Stimulated activated naive CD8-positive, alpha-beta T cell treated with anti-CD3 and anti-CD28 coated beads, Interleukin-15, amount 100 ng/mL, for 72 hours (primary cell): Measurements from ENCODE around the gene UGCG.

Experiments used
- ATAC-seq: fragments of 150-1000 bp; cut with Tn5 transposase; 2 replicates; pipeline ENCODE4 v1.10.0; 2021; ENCODE audit warnings: mild to moderate bottlenecking, moderate library complexity
- DNase-seq, 2 donors: peaks; one replicate each; pipeline ENCODE4 v3.0.0; 2021 to 2022
- H3K27ac Mint-ChIP-seq, 2 donors: one replicate each; pipeline ENCODE4 v1.8.0; 2022; ENCODE audit warnings: mild to moderate bottlenecking in 2 of 2, mixed read lengths in 2 of 2, moderate library complexity in 2 of 2
- H3K27me3 Mint-ChIP-seq: one replicate; pipeline ENCODE4 v1.8.0; 2022; ENCODE audit warnings: mixed read lengths
- H3K4me1 Mint-ChIP-seq: one replicate; pipeline ENCODE4 v1.8.0; 2022; ENCODE audit warnings: mild to moderate bottlenecking, mixed read lengths
- H3K4me3 Mint-ChIP-seq, 2 donors: one replicate each; pipeline ENCODE4 v1.8.0; 2022; ENCODE audit warnings: mild to moderate bottlenecking in 2 of 2, mixed read lengths in 2 of 2, moderate library complexity in 1 of 2
- H3K9me3 Mint-ChIP-seq, 2 donors: one replicate each; pipeline ENCODE4 v1.8.0; 2022; ENCODE audit warnings: mixed read lengths in 2 of 2

UGCG gene

GRCh38 chr9:111895996-111896941 is at the start of gene UGCG:
Gene UGCG, plus strand, starts transcription at chr9:111896814. Its CDS starts 402 bp downstream, at chr9:111897216.
- Mint-ChIP-seq H3K27me3 (no peaks in the 10 kb centered on the region), H3K4me3 (peak within 1 kb of the TSS; percentile 91 to 99), H3K9me3 (no peaks in the 10 kb centered on the region), H3K4me1 (peaks cover 15% of the 10 kb centered on the region), H3K27ac (peak within 1 kb of the TSS; percentile 71 to 92)
- ATAC-seq (peak; percentile 95), DNase-seq (peak; percentile 87 to 93)

GRCh38 chr9:111851553-111851952 is 45.1 kb upstream of the UGCG start:
- Mint-ChIP-seq H3K4me1 (no peaks in the 10 kb centered on the region), H3K27me3 (no peaks in the 10 kb centered on the region), H3K27ac (no peak overlapping the region), H3K9me3 (no peaks in the 10 kb centered on the region), H3K4me3 (no peak overlapping the region)
- DNase-seq: no peak
- no peak for ATAC-seq

GRCh38 chr9:111852291-111852690 is 44.3 kb upstream of the UGCG start:
- no peaks in the 10 kb centered on the region for H3K4me1 Mint-ChIP-seq
- DNase-seq: no peak
- no peaks in the 10 kb centered on the region for H3K27me3 Mint-ChIP-seq
- H3K4me3 Mint-ChIP-seq: no peak overlapping the region
- H3K9me3 Mint-ChIP-seq: no peaks in the 10 kb centered on the region
- ATAC-seq: no peak
- H3K27ac Mint-ChIP-seq: no peak overlapping the region

GRCh38 chr9:111853450-111853827 is 43.2 kb upstream of the UGCG start:
- no peak overlapping the region for H3K27ac Mint-ChIP-seq
- H3K27me3 Mint-ChIP-seq: no peaks in the 10 kb centered on the region

GRCh38 chr9:111854799-111855198 is 41.8 kb upstream of the UGCG start:
- H3K4me1 Mint-ChIP-seq: no peaks in the 10 kb centered on the region
- H3K4me3 Mint-ChIP-seq: no peak overlapping the region
- no peak overlapping the region for H3K27ac Mint-ChIP-seq
- ATAC-seq (no peak), DNase-seq (no peak)
- H3K27me3 Mint-ChIP-seq: no peaks in the 10 kb centered on the region
- H3K9me3 Mint-ChIP-seq: no peaks in the 10 kb centered on the region

More at GRCh38 chr9:111853450-111853827, 43.2 kb upstream of the UGCG start:
- DNase-seq (no peak), ATAC-seq (no peak)
- no peaks in the 10 kb centered on the region for H3K4me1 Mint-ChIP-seq
- no peak overlapping the region for H3K4me3 Mint-ChIP-seq
- no peaks in the 10 kb centered on the region for H3K9me3 Mint-ChIP-seq

GRCh38 chr9:111857555-111858211 is 38.9 kb upstream of the UGCG start:
- Mint-ChIP-seq H3K27me3 (no peaks in the 10 kb centered on the region), H3K4me3 (no peak overlapping the region), H3K9me3 (peaks cover 0 to under 1% of the 10 kb centered on the region in 2 donors), H3K27ac (peak overlapping the region in 1 of 2 donors; percentile 52), H3K4me1 (no peaks in the 10 kb centered on the region)
- no peak for ATAC-seq
- DNase-seq: no peak

- no peak for DNase-seq
- H3K4me1 Mint-ChIP-seq: no peaks in the 10 kb centered on the region
These were observed 36.2 kb upstream of the UGCG start for GRCh38 chr9:111860443-111860842.

GRCh38 chr9:111863636-111864035 is 33.0 kb upstream of the UGCG start:
- no peaks in the 10 kb centered on the region for H3K27me3 Mint-ChIP-seq
- no peak overlapping the region for H3K27ac Mint-ChIP-seq
- H3K4me3 Mint-ChIP-seq: no peak overlapping the region
- no peak for DNase-seq
- H3K4me1 Mint-ChIP-seq: no peaks in the 10 kb centered on the region
- no peak for ATAC-seq
- H3K9me3 Mint-ChIP-seq: peaks cover 0 to 18% of the 10 kb centered on the region in 2 donors

More at GRCh38 chr9:111860443-111860842, 36.2 kb upstream of the UGCG start:
- ATAC-seq: no peak
- Mint-ChIP-seq H3K27me3 (no peaks in the 10 kb centered on the region), H3K27ac (no peak overlapping the region), H3K9me3 (peaks cover 0 to 11% of the 10 kb centered on the region in 2 donors), H3K4me3 (no peak overlapping the region)

- H3K4me1 Mint-ChIP-seq: peaks cover 14% of the 10 kb centered on the region
- no peak overlapping the region for H3K27ac Mint-ChIP-seq
- peaks cover 0 to 18% of the 10 kb centered on the region in 2 donors for H3K9me3 Mint-ChIP-seq
- no peak for DNase-seq
- no peak for ATAC-seq
- no peak overlapping the region for H3K4me3 Mint-ChIP-seq
- no peaks in the 10 kb centered on the region for H3K27me3 Mint-ChIP-seq
These were observed 29.6 kb upstream of the UGCG start for GRCh38 chr9:111866976-111867375.

- Mint-ChIP-seq H3K27ac (no peak overlapping the region), H3K9me3 (peaks cover 0 to 10% of the 10 kb centered on the region in 2 donors), H3K4me1 (peaks cover 14% of the 10 kb centered on the region), H3K4me3 (no peak overlapping the region), H3K27me3 (no peaks in the 10 kb centered on the region)
- ATAC-seq (no peak), DNase-seq (no peak)
These were observed 28.1 kb upstream of the UGCG start for GRCh38 chr9:111868475-111868874.

GRCh38 chr9:111870774-111871498 is 25.7 kb upstream of the UGCG start:
- DNase-seq: peak; percentile 23 to 54
- Mint-ChIP-seq H3K9me3 (peaks cover 0 to 8% of the 10 kb centered on the region in 2 donors), H3K27me3 (no peaks in the 10 kb centered on the region), H3K4me1 (peaks cover 14% of the 10 kb centered on the region), H3K27ac (no peak overlapping the region), H3K4me3 (no peak overlapping the region)
- ATAC-seq: peak; percentile 96

- Mint-ChIP-seq H3K27me3 (peaks cover 1% of the 10 kb centered on the region), H3K4me3 (no peak overlapping the region), H3K27ac (no peak overlapping the region), H3K9me3 (peaks cover 0 to 8% of the 10 kb centered on the region in 2 donors), H3K4me1 (peaks cover 14% of the 10 kb centered on the region)
- DNase-seq (no peak), ATAC-seq (no peak)
These were observed 25.1 kb upstream of the UGCG start for GRCh38 chr9:111871499-111871855.

GRCh38 chr9:111872886-111873285 is 23.7 kb upstream of the UGCG start:
- Mint-ChIP-seq H3K4me3 (no peak overlapping the region), H3K27ac (no peak overlapping the region), H3K4me1 (peaks cover 14% of the 10 kb centered on the region), H3K9me3 (no peaks in the 10 kb centered on the region), H3K27me3 (peaks cover 8% of the 10 kb centered on the region)
- DNase-seq (no peak), ATAC-seq (no peak)

GRCh38 chr9:111873901-111874300 is 22.7 kb upstream of the UGCG start:
- no peaks in the 10 kb centered on the region for H3K9me3 Mint-ChIP-seq
- DNase-seq (no peak), ATAC-seq (no peak)
- no peak overlapping the region for H3K27ac Mint-ChIP-seq
- H3K4me3 Mint-ChIP-seq: no peak overlapping the region
- H3K4me1 Mint-ChIP-seq: peaks cover 14% of the 10 kb centered on the region
- H3K27me3 Mint-ChIP-seq: peaks cover 8% of the 10 kb centered on the region

- DNase-seq (no peak), ATAC-seq (no peak)
- Mint-ChIP-seq H3K27me3 (peaks cover 8% of the 10 kb centered on the region), H3K4me3 (no peak overlapping the region), H3K27ac (no peak overlapping the region), H3K4me1 (peaks cover 14% of the 10 kb centered on the region), H3K9me3 (no peaks in the 10 kb centered on the region)
These were observed 22.1 kb upstream of the UGCG start for GRCh38 chr9:111874500-111874899.
